ENCODE measurements around the gene IQGAP2.

Gene IQGAP2

GRCh38 chr5:76703707-76704106 lies 300.6 kb downstream of the IQGAP2 start:
- H3K9me3 ChIP-seq (ENCODE audit: control insufficient read depth in 2 of 2, low read length in 2 of 2): no peaks in the 10 kb centered on the region
- H3K4me3 ChIP-seq (ENCODE audit: low read length in 2 of 2): no peak overlapping the region
- H3K36me3 ChIP-seq (ENCODE audit: control insufficient read depth in 2 of 2, insufficient read depth in 2 of 2, low read length in 2 of 2): no peaks in the 10 kb centered on the region
- no peaks in the 10 kb centered on the region for H3K27me3 ChIP-seq (ENCODE audit: control insufficient read depth in 1 of 2, insufficient read depth in 2 of 2, low read length in 2 of 2)
- H3K27ac ChIP-seq (ENCODE audit: low read length): no peak overlapping the region
- H3K4me1 ChIP-seq (ENCODE audit: control insufficient read depth, insufficient read depth, low read length): no peaks in the 10 kb centered on the region
- no peak overlapping the region for H3K9ac ChIP-seq (ENCODE audit: low read length in 2 of 2)

GRCh38 chr5:76704131-76704663 lies 301.1 kb downstream of the IQGAP2 start:
- no peak overlapping the region for H3K9ac ChIP-seq (ENCODE audit: low read length in 2 of 2)
- no peaks in the 10 kb centered on the region for H3K36me3 ChIP-seq (ENCODE audit: control insufficient read depth in 2 of 2, insufficient read depth in 2 of 2, low read length in 2 of 2)
- no peaks in the 10 kb centered on the region for H3K27me3 ChIP-seq (ENCODE audit: control insufficient read depth in 1 of 2, insufficient read depth in 2 of 2, low read length in 2 of 2)
- no peak overlapping the region for H3K4me3 ChIP-seq (ENCODE audit: low read length in 2 of 2)
- H3K4me1 ChIP-seq (ENCODE audit: control insufficient read depth, insufficient read depth, low read length): no peaks in the 10 kb centered on the region
- no peak overlapping the region for H3K27ac ChIP-seq (ENCODE audit: low read length)
- H3K9me3 ChIP-seq (ENCODE audit: control insufficient read depth in 2 of 2, low read length in 2 of 2): no peaks in the 10 kb centered on the region

- Histone ChIP-seq H3K27ac (ENCODE audit: low read length) (no peak overlapping the region), H3K27me3 (ENCODE audit: control insufficient read depth in 1 of 2, insufficient read depth in 2 of 2, low read length in 2 of 2) (no peaks in the 10 kb centered on the region), H3K9ac (ENCODE audit: low read length in 2 of 2) (no peak overlapping the region), H3K36me3 (ENCODE audit: control insufficient read depth in 2 of 2, insufficient read depth in 2 of 2, low read length in 2 of 2) (no peaks in the 10 kb centered on the region), H3K4me1 (ENCODE audit: control insufficient read depth, insufficient read depth, low read length) (no peaks in the 10 kb centered on the region), H3K4me3 (ENCODE audit: low read length in 2 of 2) (no peak overlapping the region), H3K9me3 (ENCODE audit: control insufficient read depth in 2 of 2, low read length in 2 of 2) (no peaks in the 10 kb centered on the region)
Measured at GRCh38 chr5:76705574-76705973, 302.5 kb downstream of the IQGAP2 start.

- Histone ChIP-seq H3K27me3 (ENCODE audit: control insufficient read depth in 1 of 2, insufficient read depth in 2 of 2, low read length in 2 of 2) (peaks cover 1 to 3% of the 10 kb centered on the region in 2 donors), H3K4me1 (ENCODE audit: control insufficient read depth, insufficient read depth, low read length) (no peaks in the 10 kb centered on the region), H3K36me3 (ENCODE audit: control insufficient read depth in 2 of 2, insufficient read depth in 2 of 2, low read length in 2 of 2) (no peaks in the 10 kb centered on the region), H3K27ac (ENCODE audit: low read length) (no peak overlapping the region), H3K4me3 (ENCODE audit: low read length in 2 of 2) (no peak overlapping the region), H3K9me3 (ENCODE audit: control insufficient read depth in 2 of 2, low read length in 2 of 2) (no peaks in the 10 kb centered on the region), H3K9ac (ENCODE audit: low read length in 2 of 2) (no peak overlapping the region)
Measured at GRCh38 chr5:76709762-76710161, 306.7 kb downstream of the IQGAP2 start.

GRCh38 chr5:76710991-76711390 lies 307.9 kb downstream of the IQGAP2 start:
- Histone ChIP-seq H3K9me3 (ENCODE audit: control insufficient read depth in 2 of 2, low read length in 2 of 2) (no peaks in the 10 kb centered on the region), H3K36me3 (ENCODE audit: control insufficient read depth in 2 of 2, insufficient read depth in 2 of 2, low read length in 2 of 2) (no peaks in the 10 kb centered on the region), H3K27ac (ENCODE audit: low read length) (no peak overlapping the region), H3K9ac (ENCODE audit: low read length in 2 of 2) (no peak overlapping the region), H3K27me3 (ENCODE audit: control insufficient read depth in 1 of 2, insufficient read depth in 2 of 2, low read length in 2 of 2) (peaks cover 4 to 15% of the 10 kb centered on the region in 2 donors), H3K4me3 (ENCODE audit: low read length in 2 of 2) (no peak overlapping the region), H3K4me1 (ENCODE audit: control insufficient read depth, insufficient read depth, low read length) (peaks cover 4% of the 10 kb centered on the region)

GRCh38 chr5:76714751-76715485 lies 311.8 kb downstream of the IQGAP2 start:
- peaks cover 15 to 38% of the 10 kb centered on the region in 2 donors for H3K27me3 ChIP-seq (ENCODE audit: control insufficient read depth in 1 of 2, insufficient read depth in 2 of 2, low read length in 2 of 2)
- H3K36me3 ChIP-seq (ENCODE audit: control insufficient read depth in 2 of 2, insufficient read depth in 2 of 2, low read length in 2 of 2): no peaks in the 10 kb centered on the region
- peak overlapping the region; percentile 78 to 82 for H3K4me3 ChIP-seq (ENCODE audit: low read length in 2 of 2)
- H3K27ac ChIP-seq (ENCODE audit: low read length): no peak overlapping the region
- no peaks in the 10 kb centered on the region for H3K9me3 ChIP-seq (ENCODE audit: control insufficient read depth in 2 of 2, low read length in 2 of 2)
- peaks cover 9% of the 10 kb centered on the region for H3K4me1 ChIP-seq (ENCODE audit: control insufficient read depth, insufficient read depth, low read length)
- H3K9ac ChIP-seq (ENCODE audit: low read length in 2 of 2): peak overlapping the region in 1 of 2 donors; percentile 41

- no peaks in the 10 kb centered on the region for H3K9me3 ChIP-seq (ENCODE audit: control insufficient read depth in 2 of 2, low read length in 2 of 2)
- peaks cover 9% of the 10 kb centered on the region for H3K4me1 ChIP-seq (ENCODE audit: control insufficient read depth, insufficient read depth, low read length)
- no peaks in the 10 kb centered on the region for H3K36me3 ChIP-seq (ENCODE audit: control insufficient read depth in 2 of 2, insufficient read depth in 2 of 2, low read length in 2 of 2)
- H3K4me3 ChIP-seq (ENCODE audit: low read length in 2 of 2): peak overlapping the region; percentile 78 to 82
- H3K27me3 ChIP-seq (ENCODE audit: control insufficient read depth in 1 of 2, insufficient read depth in 2 of 2, low read length in 2 of 2): peaks cover 15 to 38% of the 10 kb centered on the region in 2 donors
- peak overlapping the region in 1 of 2 donors; percentile 41 for H3K9ac ChIP-seq (ENCODE audit: low read length in 2 of 2)
- no peak overlapping the region for H3K27ac ChIP-seq (ENCODE audit: low read length)
Measured at GRCh38 chr5:76715486-76715735, 312.3 kb downstream of the IQGAP2 start.

GRCh38 chr5:76715736-76716455 lies 312.8 kb downstream of the IQGAP2 start, which contains the start of gene F2R:
Gene F2R (plus strand): TSS chr5:76716126. CDS start chr5:76716308, 182 bp downstream.
- Histone ChIP-seq H3K4me3 (ENCODE audit: low read length in 2 of 2) (peak within 1 kb of the TSS; percentile 78 to 82), H3K36me3 (ENCODE audit: control insufficient read depth in 2 of 2, insufficient read depth in 2 of 2, low read length in 2 of 2) (no peaks in the 10 kb centered on the region), H3K27ac (ENCODE audit: low read length) (no peak within 1 kb of the TSS), H3K27me3 (ENCODE audit: control insufficient read depth in 1 of 2, insufficient read depth in 2 of 2, low read length in 2 of 2) (peaks cover 15 to 38% of the 10 kb centered on the region in 2 donors), H3K9me3 (ENCODE audit: control insufficient read depth in 2 of 2, low read length in 2 of 2) (no peaks in the 10 kb centered on the region), H3K4me1 (ENCODE audit: control insufficient read depth, insufficient read depth, low read length) (peaks cover 9% of the 10 kb centered on the region), H3K9ac (ENCODE audit: low read length in 2 of 2) (peak within 1 kb of the TSS; percentile 36 to 41)

- H3K9ac ChIP-seq (ENCODE audit: low read length in 2 of 2): peak overlapping the region; percentile 1 to 36
- no peaks in the 10 kb centered on the region for H3K9me3 ChIP-seq (ENCODE audit: control insufficient read depth in 2 of 2, low read length in 2 of 2)
- H3K4me3 ChIP-seq (ENCODE audit: low read length in 2 of 2): peak overlapping the region; percentile 52 to 78
- H3K27me3 ChIP-seq (ENCODE audit: control insufficient read depth in 1 of 2, insufficient read depth in 2 of 2, low read length in 2 of 2): peaks cover 15 to 38% of the 10 kb centered on the region in 2 donors
- H3K4me1 ChIP-seq (ENCODE audit: control insufficient read depth, insufficient read depth, low read length): peaks cover 9% of the 10 kb centered on the region
- no peak overlapping the region for H3K27ac ChIP-seq (ENCODE audit: low read length)
- H3K36me3 ChIP-seq (ENCODE audit: control insufficient read depth in 2 of 2, insufficient read depth in 2 of 2, low read length in 2 of 2): no peaks in the 10 kb centered on the region
Measured at GRCh38 chr5:76716456-76717157, 313.5 kb downstream of the IQGAP2 start.

- peak overlapping the region; percentile 14 to 78 for H3K4me3 ChIP-seq (ENCODE audit: low read length in 2 of 2)
- H3K4me1 ChIP-seq (ENCODE audit: control insufficient read depth, insufficient read depth, low read length): peaks cover 9% of the 10 kb centered on the region
- H3K27me3 ChIP-seq (ENCODE audit: control insufficient read depth in 1 of 2, insufficient read depth in 2 of 2, low read length in 2 of 2): peaks cover 15 to 38% of the 10 kb centered on the region in 2 donors
- no peaks in the 10 kb centered on the region for H3K36me3 ChIP-seq (ENCODE audit: control insufficient read depth in 2 of 2, insufficient read depth in 2 of 2, low read length in 2 of 2)
- H3K9me3 ChIP-seq (ENCODE audit: control insufficient read depth in 2 of 2, low read length in 2 of 2): no peaks in the 10 kb centered on the region
- H3K27ac ChIP-seq (ENCODE audit: low read length): no peak overlapping the region
- no peak overlapping the region for H3K9ac ChIP-seq (ENCODE audit: low read length in 2 of 2)
Measured at GRCh38 chr5:76717222-76718083, 314.4 kb downstream of the IQGAP2 start.

Measured in stomach smooth muscle (tissue), 2 donors.